Measurements from ENCODE around the gene ZNF497. TPM values are rescaled to one million over a fixed set of nuclear protein-coding genes. Genes with fewer than 3 reads are reported as not detected.

The ZNF497 gene
- total RNA-seq, 4 donors from 2014 or later = 0.74 to 2.4 (median 1.3) TPM

DNA sequence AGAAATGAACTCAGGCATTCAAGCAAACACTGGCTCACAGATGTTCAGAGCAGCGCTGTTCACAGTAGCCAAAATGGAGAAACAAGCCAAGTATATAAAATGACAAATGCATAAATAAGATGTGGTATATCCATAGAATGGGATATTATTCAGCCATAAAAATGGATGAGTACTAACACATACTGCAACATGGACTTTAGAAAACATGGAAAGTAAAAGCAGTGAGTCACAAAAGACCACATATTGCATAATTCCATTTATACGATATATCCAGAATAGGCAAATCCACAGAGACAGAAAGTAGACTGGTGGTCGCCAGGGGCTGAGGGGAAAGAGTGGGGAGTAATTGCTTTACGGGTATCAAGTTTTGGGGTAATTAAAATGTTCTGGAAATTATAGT lies 11.6 kb upstream of the ZNF497 start:
- no peak for DNase-seq (ENCODE audit: low spot score)
- ATAC-seq (ENCODE audit: low FRiP score) = no peak
- TF ChIP-seq CTCF (IDR thresholded peaks at IDR 0.05) = no peak

- DNase-seq (ENCODE audit: low spot score) (no peak), ATAC-seq (ENCODE audit: low FRiP score) (no peak)
- no peak for TF ChIP-seq CTCF (IDR thresholded peaks at IDR 0.05)
Observed at GRCh38 chr19:58372311-58373133, 10.0 kb upstream of the ZNF497 start.

- TF ChIP-seq CTCF (IDR thresholded peaks at IDR 0.05) = no peak
- no peak for ATAC-seq (ENCODE audit: low FRiP score)
- DNase-seq (ENCODE audit: low spot score) = no peak
Observed at GRCh38 chr19:58368561-58369360, 6.2 kb upstream of the ZNF497 start.

GRCh38 chr19:58367698-58368454 lies 5.3 kb upstream of the ZNF497 start:
- no peak for ATAC-seq (ENCODE audit: low FRiP score)
- TF ChIP-seq CTCF (IDR thresholded peaks at IDR 0.05) = no peak
- DNase-seq (ENCODE audit: low spot score) = no peak

DNA sequence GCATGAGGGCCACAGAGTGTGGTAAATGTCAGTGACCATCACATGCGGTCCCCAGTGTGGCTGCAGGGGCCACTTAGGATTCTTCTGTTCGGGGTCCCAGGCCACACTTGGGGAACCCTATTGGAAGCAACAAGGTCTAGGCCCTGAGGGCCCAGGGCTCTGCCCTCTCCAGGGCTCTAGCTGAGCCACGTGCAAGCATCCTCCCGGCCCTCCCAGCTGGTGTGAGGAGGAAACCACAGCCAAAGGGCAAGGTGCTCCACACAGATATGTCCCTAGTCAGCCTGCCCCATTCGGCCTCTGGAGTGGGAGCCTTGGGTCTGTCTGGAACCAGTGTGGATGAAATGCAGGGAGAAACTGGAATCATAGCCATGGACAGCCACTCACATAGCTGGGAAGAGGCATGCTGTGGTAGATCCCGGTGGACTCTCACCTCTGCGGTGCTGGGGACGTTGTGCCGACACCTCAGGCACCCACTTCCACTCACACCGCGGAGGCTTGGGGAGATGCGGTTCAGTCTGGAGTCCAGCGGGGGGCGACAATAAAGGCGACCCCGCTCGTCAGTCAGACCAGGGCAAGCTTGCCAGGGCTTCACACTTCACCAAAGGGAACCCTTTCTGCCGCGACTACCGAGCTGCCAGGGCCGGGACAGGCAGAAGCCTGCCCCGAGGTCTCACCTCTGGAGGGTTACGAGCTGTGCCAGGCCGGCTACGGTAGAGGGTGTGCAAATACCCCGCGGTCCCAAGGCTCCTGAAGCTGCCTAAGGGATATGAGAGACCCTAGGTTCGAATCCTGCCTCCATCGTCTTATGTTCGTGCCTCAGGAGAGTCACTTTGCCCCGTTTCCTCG lies 4.3 kb upstream of the ZNF497 start:
- DNase-seq (ENCODE audit: low spot score) (no peak), ATAC-seq (ENCODE audit: low FRiP score) (no peak)
- no peak for TF ChIP-seq CTCF (IDR thresholded peaks at IDR 0.05)

GRCh38 chr19:58364146-58364545 lies 1.6 kb upstream of the ZNF497 start:
- no peak for TF ChIP-seq CTCF (IDR thresholded peaks at IDR 0.05)
- DNase-seq (ENCODE audit: low spot score) = no peak
- no peak for ATAC-seq (ENCODE audit: low FRiP score)
